ENCODE measurements around the gene RIBC1.

- TF ChIP-seq, protein P1, sequence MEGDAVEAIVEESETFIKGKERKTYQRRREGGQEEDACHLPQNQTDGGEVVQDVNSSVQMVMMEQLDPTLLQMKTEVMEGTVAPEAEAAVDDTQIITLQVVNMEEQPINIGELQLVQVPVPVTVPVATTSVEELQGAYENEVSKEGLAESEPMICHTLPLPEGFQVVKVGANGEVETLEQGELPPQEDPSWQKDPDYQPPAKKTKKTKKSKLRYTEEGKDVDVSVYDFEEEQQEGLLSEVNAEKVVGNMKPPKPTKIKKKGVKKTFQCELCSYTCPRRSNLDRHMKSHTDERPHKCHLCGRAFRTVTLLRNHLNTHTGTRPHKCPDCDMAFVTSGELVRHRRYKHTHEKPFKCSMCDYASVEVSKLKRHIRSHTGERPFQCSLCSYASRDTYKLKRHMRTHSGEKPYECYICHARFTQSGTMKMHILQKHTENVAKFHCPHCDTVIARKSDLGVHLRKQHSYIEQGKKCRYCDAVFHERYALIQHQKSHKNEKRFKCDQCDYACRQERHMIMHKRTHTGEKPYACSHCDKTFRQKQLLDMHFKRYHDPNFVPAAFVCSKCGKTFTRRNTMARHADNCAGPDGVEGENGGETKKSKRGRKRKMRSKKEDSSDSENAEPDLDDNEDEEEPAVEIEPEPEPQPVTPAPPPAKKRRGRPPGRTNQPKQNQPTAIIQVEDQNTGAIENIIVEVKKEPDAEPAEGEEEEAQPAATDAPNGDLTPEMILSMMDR (IDR thresholded peaks at IDR 0.05), result no peak
- TF ChIP-seq SMC3 (IDR thresholded peaks at IDR 0.05; ENCODE audit: low read depth, low read length), result no peak
Observed at GRCh38 chrX:53440621-53441517, 18.2 kb downstream of the RIBC1 start.
